ENCODE measurements around the gene RAMP1.

The RAMP1 gene

DNA sequence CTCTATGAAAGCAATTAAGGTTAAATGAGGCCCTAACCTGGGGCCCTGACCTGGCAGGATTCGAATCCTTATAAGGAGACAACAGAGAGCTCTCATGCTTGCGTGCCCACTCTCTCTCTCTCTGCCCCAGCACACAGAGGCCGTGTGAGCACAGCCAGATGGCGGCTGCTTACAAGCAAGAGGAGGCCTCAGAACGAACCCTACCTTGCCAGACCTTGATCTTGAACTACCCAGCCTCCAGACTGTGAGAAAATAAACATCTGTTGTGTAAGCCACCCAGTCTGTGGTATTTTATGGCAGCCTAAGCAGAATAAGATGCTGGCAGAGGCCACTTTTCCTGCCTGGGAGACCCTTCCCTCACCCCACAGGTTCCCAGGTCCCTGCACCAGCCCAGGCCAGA, 102.2 kb downstream of the RAMP1 start:
- DNase-seq, result no peak

Measured in activated CD4-positive, alpha-beta T cell treated with anti-CD3 and anti-CD28 coated beads for 48 hours (primary cell).